Islet of Langerhans (tissue), 1 donor: Measurements from ENCODE around the gene FAM222B.

Experiments used
- FAIRE-seq: peaks from one replicate; lab custom pipeline; 2011; peaks lifted over from hg19 to GRCh38; lab: Jason Lieb, UNC

FAM222B gene

GRCh38 chr17:28712032-28712704, 130.4 kb downstream of the FAM222B start:
- no peak for FAIRE-seq

GRCh38 chr17:28711723-28712031, 130.9 kb downstream of the FAM222B start, which contains the start of gene PROCA1:
Gene PROCA1 (minus strand): TSS chr17:28711888. CDS start chr17:28711660, 228 bp downstream.
- no peak for FAIRE-seq

GRCh38 chr17:28710861-28711722, 131.5 kb downstream of the FAM222B start:
- no peak for FAIRE-seq

GRCh38 chr17:28707339-28707720, 135.3 kb downstream of the FAM222B start:
- FAIRE-seq = no peak

GRCh38 chr17:28706471-28707338, 135.9 kb downstream of the FAM222B start:
- no peak for FAIRE-seq
